GM18502 (cell line): Measurements from ENCODE around the gene NOVA2.

ENCODE experiments used
- ATAC-seq: cut with Tn5 transposase; IDR thresholded peaks from one replicate; pipeline ENCODE4 v1.9.1; 2021; ENCODE audit warnings: mild to moderate bottlenecking; ENCODE audit not compliant: unreplicated experiment, poor library complexity

NOVA2 gene

GRCh38 chr19:45931055-45931454, 42.6 kb downstream of the NOVA2 start:
- no peak for ATAC-seq

- ATAC-seq: no peak
Measured at GRCh38 chr19:45929247-45929646, 44.4 kb downstream of the NOVA2 start.

GRCh38 chr19:45927565-45928261, 46.0 kb downstream of the NOVA2 start:
- ATAC-seq: peak; percentile 58

GRCh38 chr19:45924891-45925447, 48.7 kb downstream of the NOVA2 start:
- ATAC-seq: no peak

GRCh38 chr19:45922281-45922680, 51.4 kb downstream of the NOVA2 start:
- ATAC-seq: no peak

GRCh38 chr19:45920458-45920857, 53.2 kb downstream of the NOVA2 start:
- ATAC-seq: no peak

GRCh38 chr19:45919678-45920077, 54.0 kb downstream of the NOVA2 start:
- no peak for ATAC-seq

- no peak for ATAC-seq
Measured at GRCh38 chr19:45918721-45919120, 54.9 kb downstream of the NOVA2 start.

GRCh38 chr19:45917421-45918091, 56.1 kb downstream of the NOVA2 start:
- ATAC-seq: no peak

GRCh38 chr19:45913874-45914830, 59.5 kb downstream of the NOVA2 start, which contains the start of gene NANOS2:
NANOS2 (minus strand) TSS chr19:45914778; CDS start chr19:45914693, 85 bp downstream.
- ATAC-seq: no peak

GRCh38 chr19:45911291-45911690, 62.4 kb downstream of the NOVA2 start:
- ATAC-seq: no peak

GRCh38 chr19:45908956-45909355, 64.7 kb downstream of the NOVA2 start:
- no peak for ATAC-seq

GRCh38 chr19:45906221-45906620, 67.4 kb downstream of the NOVA2 start:
- no peak for ATAC-seq

GRCh38 chr19:45905011-45905410, 68.7 kb downstream of the NOVA2 start:
- no peak for ATAC-seq

GRCh38 chr19:45902651-45903625, 70.7 kb downstream of the NOVA2 start:
- peak; percentile 91 for ATAC-seq

- ATAC-seq: no peak
Measured at GRCh38 chr19:45901912-45902650, 71.6 kb downstream of the NOVA2 start, which contains the start of gene MYPOP. MYPOP (minus strand) TSS chr19:45902613; CDS start chr19:45901773, 840 bp downstream.

- ATAC-seq: no peak
Measured at GRCh38 chr19:45901432-45901911, 72.2 kb downstream of the NOVA2 start.

- ATAC-seq: no peak
Measured at GRCh38 chr19:45900738-45901431, 72.8 kb downstream of the NOVA2 start.
